Measurements from ENCODE around the gene KIF20B.
"Not testable (repeated sequence)": the region's sequence is repeated elsewhere in the genome, so short reads cannot be mapped to it uniquely, and the experiment has no call there.

Gene KIF20B

GRCh38 chr10:89684604-89685003 is 16.8 kb upstream of the KIF20B start:
- DNase-seq (ENCODE audit: low read depth in 2 of 2): no peak

GRCh38 chr10:89685936-89686335 is 15.5 kb upstream of the KIF20B start:
- DNase-seq (ENCODE audit: low read depth in 2 of 2): no peak

- DNase-seq (ENCODE audit: low read depth in 2 of 2): no peak
These were observed 11.4 kb upstream of the KIF20B start for GRCh38 chr10:89690027-89690426.

GRCh38 chr10:89692416-89692815 is 9.0 kb upstream of the KIF20B start:
- no peak for DNase-seq (ENCODE audit: low read depth in 2 of 2)

GRCh38 chr10:89693176-89693575 is 8.2 kb upstream of the KIF20B start:
- no peak for DNase-seq (ENCODE audit: low read depth in 2 of 2)

GRCh38 chr10:89695307-89695706 is 6.1 kb upstream of the KIF20B start:
- no peak for DNase-seq (ENCODE audit: low read depth in 2 of 2)

- DNase-seq (ENCODE audit: low read depth in 2 of 2): no peak
These were observed 3.4 kb upstream of the KIF20B start for GRCh38 chr10:89697946-89698345.

- no peak for DNase-seq (ENCODE audit: low read depth in 2 of 2)
These were observed 1.8 kb upstream of the KIF20B start for GRCh38 chr10:89699581-89700064.

GRCh38 chr10:89700923-89701241 is 508 bp upstream of the KIF20B start:
- no peak for DNase-seq (ENCODE audit: low read depth in 2 of 2)

GRCh38 chr10:89702121-89702480 is 711 bp downstream of the KIF20B start:
- DNase-seq (ENCODE audit: low read depth in 2 of 2): peak in 1 of 2 donors; percentile 2

- DNase-seq (ENCODE audit: low read depth in 2 of 2): no peak
These were observed 4.1 kb downstream of the KIF20B start for GRCh38 chr10:89705466-89705865.

GRCh38 chr10:89706011-89706410 is 4.6 kb downstream of the KIF20B start:
- no peak for DNase-seq (ENCODE audit: low read depth in 2 of 2)

- DNase-seq (ENCODE audit: low read depth in 2 of 2): no peak
These were observed 6.0 kb downstream of the KIF20B start for GRCh38 chr10:89707372-89707771.

- no peak for DNase-seq (ENCODE audit: low read depth in 2 of 2)
These were observed 9.4 kb downstream of the KIF20B start for GRCh38 chr10:89710753-89711152.

- DNase-seq (ENCODE audit: low read depth in 2 of 2): no peak
These were observed 33.2 kb downstream of the KIF20B start for GRCh38 chr10:89734616-89735015.

- DNase-seq (ENCODE audit: low read depth in 2 of 2): no peak
These were observed 37.3 kb downstream of the KIF20B start for GRCh38 chr10:89738551-89739209.

GRCh38 chr10:89741126-89741762 is 39.9 kb downstream of the KIF20B start:
- DNase-seq (ENCODE audit: low read depth in 2 of 2): no peak

- no peak for DNase-seq (ENCODE audit: low read depth in 2 of 2)
These were observed 42.6 kb downstream of the KIF20B start for GRCh38 chr10:89744026-89744425.

GRCh38 chr10:89745903-89746302 is 44.5 kb downstream of the KIF20B start:
- DNase-seq (ENCODE audit: low read depth in 2 of 2): no peak

- no peak for DNase-seq (ENCODE audit: low read depth in 2 of 2)
These were observed 49.1 kb downstream of the KIF20B start for GRCh38 chr10:89750441-89750840.

- DNase-seq (ENCODE audit: low read depth in 2 of 2): no peak
These were observed 54.0 kb downstream of the KIF20B start for GRCh38 chr10:89755374-89755773.

- no peak for DNase-seq (ENCODE audit: low read depth in 2 of 2)
These were observed 58.1 kb downstream of the KIF20B start for GRCh38 chr10:89759531-89759930.

GRCh38 chr10:89763671-89764070 is 62.3 kb downstream of the KIF20B start:
- not testable (repeated sequence) for DNase-seq (ENCODE audit: low read depth in 2 of 2)

- no peak for DNase-seq (ENCODE audit: low read depth in 2 of 2)
These were observed 70.3 kb downstream of the KIF20B start for GRCh38 chr10:89771684-89772083.
